Stimulated activated CD8-positive, alpha-beta memory T cell treated with anti-CD3 and anti-CD28 coated beads, Interleukin-4, amount 100 ng/mL, for 1 hour (primary cell): ENCODE results near the gene MPG.

Experiments used
- DNase-seq, 2 donors: peaks; one replicate each; pipeline ENCODE4 v3.0.0-alpha.2; 2020; ENCODE audit warnings: low read depth in 2 of 2, low spot score in 1 of 2

The MPG gene

GRCh38 chr16:66309-67182, 11.5 kb upstream of the MPG start:
- DNase-seq = no peak

- DNase-seq = no peak
Observed at GRCh38 chr16:67183-67791, 10.7 kb upstream of the MPG start.

GRCh38 chr16:67884-68789, 9.9 kb upstream of the MPG start:
- no peak for DNase-seq

- DNase-seq = no peak
Observed at GRCh38 chr16:69181-69580, 8.8 kb upstream of the MPG start.

GRCh38 chr16:71210-71539, 6.8 kb upstream of the MPG start:
- DNase-seq = no peak

- no peak for DNase-seq
Observed at GRCh38 chr16:71540-72401, 6.3 kb upstream of the MPG start.

- no peak for DNase-seq
Observed at GRCh38 chr16:72561-73548, 5.2 kb upstream of the MPG start, which contains the start of gene RHBDF1. RHBDF1 (minus strand) TSS chr16:72631; CDS start chr16:65015, 7,616 bp downstream.

- no peak for DNase-seq
Observed at GRCh38 chr16:74051-74746, 3.8 kb upstream of the MPG start.

- DNase-seq = no peak
Observed at GRCh38 chr16:74747-75334, 3.2 kb upstream of the MPG start.

GRCh38 chr16:75580-76501, 2.2 kb upstream of the MPG start:
- DNase-seq = no peak

- DNase-seq = no peak
Observed at GRCh38 chr16:76535-77272, 1.3 kb upstream of the MPG start.

GRCh38 chr16:77273-77806, 685 bp upstream of the MPG start:
- no peak for DNase-seq

GRCh38 chr16:78444-79150, 572 bp downstream of the MPG start:
- no peak for DNase-seq

GRCh38 chr16:79151-80054, 1.4 kb downstream of the MPG start:
- DNase-seq = no peak

GRCh38 chr16:83060-83603, 5.1 kb downstream of the MPG start:
- no peak for DNase-seq
